ENCODE data around the gene PKP3. TPM values are rescaled to one million over a fixed set of nuclear protein-coding genes. Genes with fewer than 3 reads are reported as not detected.

The PKP3 gene
- total and polyA plus RNA-seq, 7 donors: 0.10 to 0.75 (median 0.15) TPM; not detected in 2

GRCh38 chr11:375065-376025, 18.7 kb upstream of the PKP3 start:
- Histone ChIP-seq H3K27ac (no peak overlapping the region), H3K27me3 (ENCODE audit: insufficient read depth in 3 of 3, low read length in 2 of 3) (peaks cover 0 to 34% (median 18%) of the 10 kb centered on the region in 3 donors), H3K4me1 (no peaks in the 10 kb centered on the region), H3K9me3 (no peaks in the 10 kb centered on the region), H3K36me3 (ENCODE audit: insufficient read depth in 1 of 2, low read depth in 1 of 2) (no peaks in the 10 kb centered on the region), H3K4me3 (no peak overlapping the region)
- 89 to 93% (median 90%) methylated on average over 34 to 41 of the region's 41 CpGs for WGBS, 3 donors
- no peak for DNase-seq
- no peak for ATAC-seq
- intact Hi-C loops (cut with DNase I): no loop called here
- TF ChIP-seq CTCF (IDR thresholded peaks at IDR 0.05): no peak

DNA sequence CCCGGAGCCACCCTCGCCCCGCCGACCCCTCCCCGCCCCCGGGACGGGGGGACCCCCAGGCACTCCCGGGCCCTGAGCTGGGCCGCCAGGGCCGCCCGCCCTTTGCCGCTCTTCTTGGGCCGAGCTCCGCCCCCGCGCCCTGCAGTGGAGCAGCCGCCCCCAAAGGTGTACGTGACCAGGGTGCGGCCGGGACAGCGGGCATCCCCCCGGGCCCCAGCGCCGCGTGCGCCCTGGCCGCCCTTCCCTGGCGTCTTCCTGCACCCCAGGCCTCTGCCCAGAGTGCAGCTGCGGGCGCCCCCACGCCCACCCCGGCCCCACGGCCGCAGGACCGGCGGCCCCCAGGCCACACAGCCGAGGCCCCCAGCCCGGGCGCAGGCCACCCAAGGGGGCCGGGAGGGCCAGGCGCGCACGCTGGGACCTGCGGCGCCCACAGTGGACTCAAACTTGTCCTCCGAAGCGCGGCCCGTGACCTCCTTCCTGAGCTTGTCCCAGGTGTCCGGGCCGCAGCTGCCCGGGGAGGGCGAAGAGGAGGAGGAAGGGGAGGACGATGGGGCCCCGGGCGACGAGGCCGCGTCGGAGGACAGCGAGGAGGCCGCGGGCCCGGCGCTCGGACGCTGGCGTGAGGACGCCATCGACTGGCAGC, 17.4 kb upstream of the PKP3 start:
- WGBS, 3 donors: 93 to 95% (median 95%) methylated on average over 45 to 70 of the region's 70 CpGs
- intact Hi-C loops (cut with DNase I): no loop called here
- Histone ChIP-seq H3K27ac (no peak overlapping the region), H3K4me3 (no peak overlapping the region), H3K4me1 (no peaks in the 10 kb centered on the region), H3K27me3 (ENCODE audit: insufficient read depth in 3 of 3, low read length in 2 of 3) (peaks cover 0 to 28% (median 16%) of the 10 kb centered on the region in 3 donors), H3K9me3 (no peaks in the 10 kb centered on the region), H3K36me3 (ENCODE audit: insufficient read depth in 1 of 2, low read depth in 1 of 2) (no peaks in the 10 kb centered on the region)
- ATAC-seq: no peak
- no peak for TF ChIP-seq CTCF (IDR thresholded peaks at IDR 0.05)
- no peak for DNase-seq

DNA sequence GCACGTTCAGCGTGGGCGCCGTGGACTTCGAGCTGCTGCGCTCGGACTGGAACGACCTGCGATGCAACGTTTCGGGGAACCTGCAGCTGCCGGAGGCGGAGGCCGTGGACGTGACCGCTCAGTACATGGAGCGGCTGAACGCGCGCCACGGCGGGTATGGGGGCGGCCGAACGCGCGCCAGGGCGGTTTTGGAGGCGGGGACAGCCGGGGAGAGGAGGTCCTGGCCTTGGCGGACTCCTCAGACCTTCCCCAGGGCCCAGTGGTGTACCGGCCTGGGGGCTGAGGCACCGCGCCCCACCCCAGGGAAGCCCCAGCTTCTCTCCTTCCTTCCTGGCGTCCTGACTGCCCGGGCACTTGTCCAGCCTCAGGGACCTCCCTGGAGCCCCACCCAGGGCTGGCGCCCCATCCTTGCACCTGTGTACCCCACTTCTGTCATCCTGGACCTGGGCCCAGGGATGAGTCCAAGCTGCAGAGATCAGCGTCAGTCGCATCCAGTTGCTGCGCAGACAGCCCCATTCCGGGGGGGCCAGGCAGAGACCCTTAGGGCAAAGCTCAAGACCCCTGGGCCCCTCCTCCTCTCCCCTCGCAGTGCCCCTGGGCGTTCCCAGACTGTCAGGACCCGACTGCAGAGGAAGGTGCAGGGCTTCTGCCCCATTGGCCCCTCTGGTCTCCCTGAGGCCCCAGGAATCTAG, 16.7 kb upstream of the PKP3 start:
- WGBS, 3 donors: 81 to 84% (median 83%) methylated on average over 30 to 44 of the region's 44 CpGs
- TF ChIP-seq CTCF (IDR thresholded peaks at IDR 0.05): no peak
- H3K4me3 ChIP-seq: no peak overlapping the region
- H3K4me1 ChIP-seq: no peaks in the 10 kb centered on the region
- no peaks in the 10 kb centered on the region for H3K36me3 ChIP-seq (ENCODE audit: insufficient read depth in 1 of 2, low read depth in 1 of 2)
- no peaks in the 10 kb centered on the region for H3K9me3 ChIP-seq
- ATAC-seq (no peak), DNase-seq (no peak)
- intact Hi-C loops (cut with DNase I): no loop called here
- peaks cover 0 to 28% (median 16%) of the 10 kb centered on the region in 3 donors for H3K27me3 ChIP-seq (ENCODE audit: insufficient read depth in 3 of 3, low read length in 2 of 3)
- no peak overlapping the region for H3K27ac ChIP-seq

DNA sequence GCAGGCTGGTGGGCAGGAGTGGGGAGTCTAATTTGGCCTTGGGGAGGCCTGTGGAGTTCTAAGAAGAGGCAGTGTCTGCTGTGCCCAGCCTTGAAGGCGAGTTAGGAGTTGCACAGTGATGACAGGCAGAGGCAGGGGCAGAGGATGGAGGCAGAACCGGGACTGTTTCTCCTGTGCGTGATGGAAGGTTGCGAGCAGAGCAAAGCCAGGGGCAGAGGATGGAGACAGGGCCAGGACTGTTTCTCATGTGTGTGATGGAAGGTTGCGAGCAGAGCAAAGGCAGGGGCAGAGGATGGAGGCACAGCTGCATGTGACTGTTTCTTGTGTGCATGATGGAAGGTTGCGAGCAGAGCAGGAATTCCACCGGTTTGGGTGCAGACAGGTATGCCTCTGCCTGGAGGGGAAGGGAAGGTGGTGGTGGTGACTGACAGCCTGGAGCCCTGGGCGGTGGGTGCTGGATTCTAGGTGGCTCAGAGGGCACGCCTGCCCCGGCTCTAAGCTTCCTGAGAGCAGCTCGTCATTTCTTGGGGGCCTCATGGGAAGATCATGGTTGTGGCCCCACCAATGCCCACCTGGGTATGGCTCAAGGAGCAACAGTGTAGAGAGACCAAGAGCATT, 16.0 kb upstream of the PKP3 start:
- no peak for ATAC-seq
- peaks cover 0 to 29% (median 17%) of the 10 kb centered on the region in 3 donors for H3K27me3 ChIP-seq (ENCODE audit: insufficient read depth in 3 of 3, low read length in 2 of 3)
- intact Hi-C loops (cut with DNase I): no loop called here
- H3K9me3 ChIP-seq: no peaks in the 10 kb centered on the region
- H3K27ac ChIP-seq: no peak overlapping the region
- H3K36me3 ChIP-seq (ENCODE audit: insufficient read depth in 1 of 2, low read depth in 1 of 2): no peaks in the 10 kb centered on the region
- TF ChIP-seq CTCF (IDR thresholded peaks at IDR 0.05): no peak
- 78 to 85% (median 83%) methylated on average over 11 of the region's 11 CpGs for WGBS, 3 donors
- H3K4me3 ChIP-seq: no peak overlapping the region
- no peaks in the 10 kb centered on the region for H3K4me1 ChIP-seq
- DNase-seq: no peak

Data from psoas muscle (tissue), 8 donors.